GM12892 (cell line): ENCODE data around the gene GPR137.
A peak's percentile ranks its signal among the peaks of the same experiment; 100 is the strongest.

ENCODE experiments used
- DNase-seq: peaks from one replicate; pipeline ENCODE4 v3.0.0; 2011; ENCODE audit not compliant: insufficient read length
- FAIRE-seq: peaks from 2 replicates; lab custom pipeline; 2011; peaks lifted over from hg19 to GRCh38; lab: Jason Lieb, UNC
- POLR2A ChIP-seq: IDR thresholded peaks from 2 replicates; pipeline ENCODE4 v1.6.1; 2011; ENCODE audit warnings: low read depth, low read length, control low read depth
- POLR2AphosphoS5 ChIP-seq: IDR thresholded peaks from 2 replicates; pipeline ENCODE4 v1.6.1; 2011; ENCODE audit warnings: low read depth, low read length, control low read depth
- TAF1 ChIP-seq: IDR thresholded peaks from 2 replicates; pipeline ENCODE4 v1.6.1; 2011; ENCODE audit warnings: low read depth, mild to moderate bottlenecking, control low read depth, low read length, borderline replicate concordance

Gene GPR137

GRCh38 chr11:64324692-64325469, 39.2 kb downstream of the GPR137 start:
- TF ChIP-seq POLR2A: no peak
- no peak for TF ChIP-seq TAF1
- TF ChIP-seq POLR2AphosphoS5: no peak
- no peak for DNase-seq
- peak; percentile 33 for FAIRE-seq

- no peak for TF ChIP-seq TAF1
- FAIRE-seq: no peak
These were observed 41.7 kb downstream of the GPR137 start for GRCh38 chr11:64327375-64327774.

GRCh38 chr11:64327993-64328392, 42.3 kb downstream of the GPR137 start:
- FAIRE-seq (no peak), DNase-seq (no peak)
- TF ChIP-seq TAF1 (no peak), POLR2AphosphoS5 (no peak), POLR2A (no peak)

More at GRCh38 chr11:64327375-64327774, 41.7 kb downstream of the GPR137 start:
- no peak for DNase-seq

- no peak for TF ChIP-seq TAF1
- TF ChIP-seq POLR2A: no peak
- no peak for TF ChIP-seq POLR2AphosphoS5
- no peak for FAIRE-seq
- no peak for DNase-seq
These were observed 45.2 kb downstream of the GPR137 start for GRCh38 chr11:64330888-64331287.

- DNase-seq (peak; percentile 89), FAIRE-seq (peak; percentile 95)
- TF ChIP-seq POLR2A (peak; percentile 43), POLR2AphosphoS5 (peak; percentile 35; the same call in 1 of the 2 replicates), TAF1 (no peak; the same call in 1 of the 2 replicates)
These were observed 46.1 kb downstream of the GPR137 start for GRCh38 chr11:64331569-64332371.

GRCh38 chr11:64333556-64333955, 47.9 kb downstream of the GPR137 start:
- DNase-seq (no peak), FAIRE-seq (no peak)
- TF ChIP-seq POLR2AphosphoS5 (no peak), POLR2A (no peak), TAF1 (no peak)

GRCh38 chr11:64334764-64335735, 49.4 kb downstream of the GPR137 start:
- no peak for TF ChIP-seq POLR2A
- TF ChIP-seq POLR2AphosphoS5: peak; percentile 37; the same call in 1 of the 2 replicates
- no peak for TF ChIP-seq TAF1
- FAIRE-seq: peak; percentile 91
- peak; percentile 83 for DNase-seq

- FAIRE-seq (no peak), DNase-seq (no peak)
- TF ChIP-seq POLR2A (no peak), POLR2AphosphoS5 (no peak), TAF1 (no peak)
These were observed 52.0 kb downstream of the GPR137 start for GRCh38 chr11:64337538-64338249.

- FAIRE-seq (peak; percentile 65), DNase-seq (no peak)
These were observed 53.1 kb downstream of the GPR137 start for GRCh38 chr11:64338716-64339115.

More at GRCh38 chr11:64338716-64339115, 53.1 kb downstream of the GPR137 start:
- TF ChIP-seq POLR2AphosphoS5: no peak
- TF ChIP-seq TAF1: no peak
- TF ChIP-seq POLR2A: no peak
